GM19193 (cell line): Measurements from ENCODE around the gene PLEKHJ1.

ENCODE experiments used
- POLR2A ChIP-seq: IDR thresholded peaks from 4 replicates; pipeline ENCODE4 v1.6.1; 2011; ENCODE audit not compliant: insufficient read depth, insufficient read length; ENCODE audit errors: extremely low read depth

The PLEKHJ1 gene

GRCh38 chr19:2254064-2254872, 18.1 kb upstream of the PLEKHJ1 start:
- no peak for TF ChIP-seq POLR2A

DNA sequence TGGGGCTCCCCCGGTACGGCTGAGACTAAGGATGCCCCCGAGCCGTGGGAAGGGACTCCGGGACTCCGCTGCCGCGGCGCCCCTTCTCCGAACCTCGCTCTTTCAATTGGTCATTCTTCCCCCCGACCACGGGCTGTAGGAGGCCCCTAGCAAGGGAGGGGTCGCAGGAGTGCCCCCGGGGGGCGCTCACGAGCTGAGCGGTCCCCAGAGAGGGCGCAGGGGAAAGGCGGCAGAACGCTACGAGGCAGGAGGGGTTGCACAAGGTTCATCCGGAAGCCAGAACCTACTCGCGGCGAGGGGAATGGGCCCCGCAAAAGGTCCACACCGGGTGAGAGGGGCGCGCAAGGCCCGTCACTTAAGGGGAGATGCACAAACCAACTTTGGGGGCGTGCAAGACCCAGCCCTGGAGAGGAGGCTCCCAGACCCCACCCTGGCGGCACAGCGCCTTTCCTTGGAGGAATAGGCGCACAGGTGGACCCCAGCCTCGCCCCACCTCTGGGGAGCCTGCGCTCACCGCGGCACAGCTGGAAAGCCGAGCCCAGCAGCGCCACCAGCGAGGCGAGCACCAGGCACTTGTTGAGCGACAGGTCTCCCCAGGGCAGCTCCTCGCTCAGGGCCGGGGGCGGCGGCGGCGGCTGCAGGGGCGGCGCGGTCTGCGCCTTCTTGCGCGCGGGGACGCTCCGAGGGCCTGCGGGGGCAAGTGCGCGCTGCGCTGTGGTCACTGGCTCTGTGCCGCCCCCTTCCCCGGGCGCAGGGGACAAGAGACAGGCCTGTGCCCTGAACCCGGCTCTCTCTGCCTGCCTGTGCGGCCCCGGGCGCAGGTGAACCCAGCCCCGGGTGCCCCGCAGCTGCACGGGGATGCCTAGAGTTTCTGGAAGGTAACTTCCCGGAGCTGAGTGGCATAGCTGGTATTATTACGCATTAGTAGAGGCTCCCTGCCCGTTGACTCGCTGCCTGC, 17.3 kb upstream of the PLEKHJ1 start:
- TF ChIP-seq POLR2A, result no peak

GRCh38 chr19:2252797-2253105, 16.6 kb upstream of the PLEKHJ1 start:
- TF ChIP-seq POLR2A, result no peak

DNA sequence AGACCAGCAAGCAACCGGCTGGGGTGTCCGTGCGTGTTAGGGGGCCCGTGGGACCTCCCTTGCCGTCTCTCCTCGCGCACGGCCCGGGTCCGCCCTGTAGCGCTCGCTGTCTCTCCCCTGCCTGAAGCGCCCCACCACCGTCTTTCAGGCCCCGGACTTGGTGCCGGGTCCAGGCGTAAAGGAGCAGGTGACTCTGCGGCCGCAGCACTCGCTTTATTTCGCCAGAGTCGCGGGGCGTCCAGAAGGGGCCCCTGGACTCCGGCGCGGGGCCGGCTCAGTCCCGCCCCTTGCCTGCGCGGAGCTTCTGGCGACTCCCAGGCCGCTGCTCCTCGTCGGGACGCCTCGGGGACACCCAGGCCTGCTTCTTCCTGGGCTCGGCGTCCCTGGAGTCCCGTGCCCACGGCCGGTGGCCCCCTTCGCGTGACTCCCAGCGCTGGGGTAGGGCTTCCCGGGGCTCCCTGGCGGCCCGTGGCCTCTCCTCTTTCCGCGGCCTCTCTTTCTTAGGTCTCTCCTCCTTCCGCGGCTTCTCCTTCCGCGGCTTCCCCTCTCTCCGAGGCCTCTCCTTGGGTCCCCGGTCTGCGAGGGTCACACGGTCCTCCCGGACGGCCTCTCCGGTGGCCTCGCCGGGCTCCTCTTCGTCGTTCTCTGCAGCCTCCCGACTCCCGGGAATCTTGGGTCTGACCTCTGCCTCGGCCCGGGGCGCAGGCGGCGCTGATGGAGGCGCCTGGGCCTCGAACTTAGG, 16.1 kb upstream of the PLEKHJ1 start:
- no peak for TF ChIP-seq POLR2A

DNA sequence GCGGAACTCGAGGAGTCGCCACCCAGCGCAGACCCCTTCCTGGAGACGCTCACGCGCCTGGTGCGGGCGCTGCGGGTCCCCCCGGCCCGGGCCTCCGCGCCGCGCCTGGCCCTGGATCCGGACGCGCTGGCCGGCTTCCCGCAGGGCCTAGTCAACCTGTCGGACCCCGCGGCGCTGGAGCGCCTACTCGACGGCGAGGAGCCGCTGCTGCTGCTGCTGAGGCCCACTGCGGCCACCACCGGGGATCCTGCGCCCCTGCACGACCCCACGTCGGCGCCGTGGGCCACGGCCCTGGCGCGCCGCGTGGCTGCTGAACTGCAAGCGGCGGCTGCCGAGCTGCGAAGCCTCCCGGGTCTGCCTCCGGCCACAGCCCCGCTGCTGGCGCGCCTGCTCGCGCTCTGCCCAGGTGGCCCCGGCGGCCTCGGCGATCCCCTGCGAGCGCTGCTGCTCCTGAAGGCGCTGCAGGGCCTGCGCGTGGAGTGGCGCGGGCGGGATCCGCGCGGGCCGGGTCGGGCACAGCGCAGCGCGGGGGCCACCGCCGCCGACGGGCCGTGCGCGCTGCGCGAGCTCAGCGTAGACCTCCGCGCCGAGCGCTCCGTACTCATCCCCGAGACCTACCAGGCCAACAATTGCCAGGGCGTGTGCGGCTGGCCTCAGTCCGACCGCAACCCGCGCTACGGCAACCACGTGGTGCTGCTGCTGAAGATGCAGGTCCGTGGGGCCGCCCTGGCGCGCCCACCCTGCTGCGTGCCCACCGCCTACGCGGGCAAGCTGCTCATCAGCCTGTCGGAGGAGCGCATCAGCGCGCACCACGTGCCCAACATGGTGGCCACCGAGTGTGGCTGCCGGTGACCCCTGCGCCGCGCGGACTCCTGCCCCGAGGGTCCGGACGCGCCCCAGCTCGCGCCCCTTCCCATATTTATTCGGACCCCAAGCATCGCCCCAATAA, 15.3 kb upstream of the PLEKHJ1 start:
- TF ChIP-seq POLR2A, result no peak

GRCh38 chr19:2250766-2251105, 14.6 kb upstream of the PLEKHJ1 start:
- TF ChIP-seq POLR2A, result no peak

DNA sequence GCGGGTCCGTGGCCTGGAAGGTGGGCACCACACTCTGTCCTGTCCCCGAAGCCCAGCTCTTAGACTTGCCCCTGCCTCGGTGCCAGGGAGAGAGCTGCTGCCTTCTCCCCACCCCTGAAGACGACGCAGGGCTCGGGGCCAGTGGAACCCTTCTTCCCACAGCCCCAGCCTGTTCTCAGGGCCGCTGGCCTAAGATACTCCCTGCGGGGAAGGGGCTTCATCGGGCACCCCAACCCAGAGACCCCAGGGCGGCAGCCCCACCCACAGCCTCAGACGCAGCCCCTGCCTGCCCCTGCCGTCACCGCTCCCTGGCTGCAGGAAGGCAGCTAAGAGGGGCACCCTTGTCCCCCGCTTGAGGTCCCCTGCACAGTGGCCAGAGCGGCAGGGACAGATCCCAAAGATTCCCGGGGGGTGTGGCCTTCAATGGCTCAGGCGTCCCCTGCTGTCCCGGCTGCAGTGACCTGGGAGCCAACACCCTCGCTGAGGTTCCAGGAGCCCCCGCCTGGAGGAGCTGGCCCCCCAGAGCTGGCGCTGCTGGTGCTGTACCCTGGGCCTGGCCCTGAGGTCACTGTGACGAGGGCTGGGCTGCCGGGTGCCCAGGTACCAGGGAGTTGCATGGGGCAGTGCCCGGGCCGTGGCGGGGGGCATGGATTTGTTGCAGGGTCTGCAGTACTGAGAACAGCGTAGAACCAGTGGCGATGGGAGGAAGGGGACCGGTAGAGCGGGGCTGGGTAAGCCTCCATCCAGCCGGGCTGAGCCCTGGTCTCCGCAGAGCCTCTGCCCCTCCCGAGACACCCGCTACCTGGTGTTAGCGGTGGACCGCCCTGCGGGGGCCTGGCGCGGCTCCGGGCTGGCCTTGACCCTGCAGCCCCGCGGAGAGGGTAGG, 14.0 kb upstream of the PLEKHJ1 start:
- TF ChIP-seq POLR2A, result no peak

- peak; percentile 10 for TF ChIP-seq POLR2A
These were observed 13.1 kb upstream of the PLEKHJ1 start, which contains the start of gene AMH for GRCh38 chr19:2249010-2249866. Gene AMH, plus strand, starts transcription at chr19:2249323. Its CDS starts 10 bp downstream, at chr19:2249333.

DNA sequence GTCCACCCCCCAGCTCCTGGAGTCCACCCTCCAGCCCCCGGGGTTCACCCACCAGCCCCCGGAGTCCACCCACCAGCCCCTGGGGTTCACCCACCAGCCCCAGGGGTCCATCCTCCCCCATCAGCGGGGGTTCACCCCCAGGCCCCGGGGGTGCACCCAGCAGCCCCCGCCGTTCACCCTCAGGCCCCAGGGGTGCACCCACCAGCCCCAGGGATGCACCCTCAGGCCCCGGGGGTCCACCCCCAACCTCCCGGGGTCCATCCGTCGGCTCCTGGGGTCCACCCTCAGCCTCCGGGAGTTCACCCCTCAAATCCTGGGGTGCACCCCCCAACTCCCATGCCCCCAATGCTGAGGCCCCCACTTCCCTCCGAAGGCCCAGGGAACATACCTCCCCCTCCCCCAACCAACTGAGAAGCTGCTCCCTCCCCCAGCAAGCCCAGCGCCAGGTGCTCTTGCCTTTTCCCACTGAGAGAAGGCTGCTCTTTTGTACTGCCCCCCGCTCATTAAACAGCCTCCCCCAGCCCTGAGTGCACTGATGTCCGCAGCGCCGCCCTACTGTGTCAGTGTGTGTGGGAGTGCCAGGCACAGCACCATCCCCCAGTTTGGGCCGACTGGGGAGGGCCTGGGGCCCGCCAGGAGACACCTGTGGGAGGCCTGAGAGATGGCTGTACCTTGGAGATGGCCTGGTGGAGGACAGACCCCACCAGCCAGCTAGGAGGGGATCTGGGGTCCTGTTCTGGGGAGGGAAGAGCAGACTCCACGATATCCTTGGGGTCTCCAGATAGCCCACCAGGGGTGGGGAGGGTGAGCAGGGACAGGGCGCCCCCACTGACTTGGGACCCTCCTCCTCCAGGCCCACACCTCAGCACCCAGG, 12.2 kb upstream of the PLEKHJ1 start:
- TF ChIP-seq POLR2A, result no peak

GRCh38 chr19:2247433-2248101, 11.4 kb upstream of the PLEKHJ1 start:
- TF ChIP-seq POLR2A, result peak; percentile 10
